HS-5 (cell line): Measurements from ENCODE around the gene IL17D.

Experiments used
- DNase-seq: peaks from one replicate; pipeline ENCODE4 v3.0.0-alpha.2; 2012; ENCODE audit warnings: low read depth

The IL17D gene

DNA sequence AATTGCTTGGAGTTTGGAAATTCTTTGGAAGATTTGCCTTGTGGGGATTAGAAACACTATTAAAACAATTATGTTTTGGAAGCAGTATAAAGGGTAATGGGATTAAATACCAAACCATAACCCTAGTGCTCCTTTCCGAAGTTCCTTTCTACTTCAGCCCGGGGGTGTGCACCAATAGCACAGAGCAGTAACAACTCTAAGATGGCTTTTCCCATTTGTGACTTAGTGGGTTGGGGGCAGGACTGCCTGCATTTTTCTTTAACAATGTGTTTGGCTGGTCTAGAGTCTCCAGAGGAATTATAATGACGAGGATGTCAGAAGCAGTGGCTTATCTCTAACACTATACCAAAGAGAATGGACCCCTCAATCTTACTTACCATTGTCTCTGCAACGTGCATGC lies 11.9 kb upstream of the IL17D start:
- DNase-seq: no peak

- DNase-seq: no peak
These were observed 7.4 kb upstream of the IL17D start for GRCh38 chr13:20696073-20696472.

GRCh38 chr13:20699715-20700114 lies 3.8 kb upstream of the IL17D start:
- no peak for DNase-seq

DNA sequence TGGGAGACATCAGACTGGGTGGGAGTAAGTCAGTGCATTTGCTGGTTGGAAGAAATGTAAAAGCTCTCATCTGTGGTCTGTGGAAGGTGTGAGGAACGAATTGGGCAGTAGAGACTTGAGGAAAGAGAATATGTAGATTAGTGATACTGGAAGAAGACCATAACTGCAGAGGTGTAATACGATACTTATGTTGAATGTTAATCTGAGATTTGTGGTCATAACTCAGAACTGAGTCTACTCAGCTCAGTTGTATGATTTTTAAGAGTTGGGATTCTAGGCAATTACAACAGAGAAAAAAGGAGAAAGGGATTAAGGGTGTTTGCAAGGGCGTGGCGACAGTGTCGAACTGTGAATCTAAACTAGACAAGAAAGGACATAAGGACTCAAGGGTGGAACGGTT lies 3.2 kb upstream of the IL17D start:
- no peak for DNase-seq

DNA sequence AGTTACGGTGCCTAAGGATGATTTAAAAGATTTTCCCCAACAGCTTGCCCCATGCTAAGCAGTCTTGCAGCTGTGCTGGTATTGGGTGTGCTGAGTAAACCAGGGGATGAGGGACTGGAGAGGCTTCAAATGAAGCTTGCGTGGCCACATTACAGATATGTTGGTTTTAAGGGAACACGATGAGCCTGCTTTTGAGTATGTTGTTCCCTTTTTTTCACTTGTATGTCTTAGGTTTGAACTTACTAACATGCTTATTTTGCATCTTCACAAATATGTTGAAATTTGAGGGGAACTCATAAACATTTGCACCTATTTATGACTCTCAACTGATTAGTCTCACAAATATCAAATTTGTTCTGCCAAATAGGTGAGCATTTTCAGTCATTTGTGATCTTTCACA lies 2.0 kb upstream of the IL17D start:
- DNase-seq: no peak

DNA sequence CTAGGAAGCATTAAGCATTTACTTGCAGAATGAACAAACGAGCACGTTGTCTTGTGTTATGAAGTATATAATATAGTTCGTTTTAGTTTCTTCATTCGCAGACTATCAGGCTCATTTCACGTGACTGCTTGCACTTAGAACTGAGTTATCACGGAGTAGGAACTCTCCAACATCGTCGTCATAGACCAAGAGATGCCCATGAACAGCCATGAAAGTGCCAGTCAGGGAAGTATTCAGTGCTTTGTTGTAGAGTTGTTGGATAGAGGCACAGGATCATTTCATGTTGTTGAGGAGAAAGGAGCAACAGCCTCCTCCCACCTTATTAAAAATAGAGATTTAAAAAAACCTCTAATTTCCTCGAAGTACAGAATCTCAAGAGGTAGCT lies 977 bp upstream of the IL17D start:
- no peak for DNase-seq

- DNase-seq: no peak
These were observed 420 bp downstream of the IL17D start for GRCh38 chr13:20703780-20704458.

- no peak for DNase-seq
These were observed 1.1 kb downstream of the IL17D start for GRCh38 chr13:20704459-20705069.

GRCh38 chr13:20706661-20707060 lies 3.2 kb downstream of the IL17D start:
- no peak for DNase-seq

DNA sequence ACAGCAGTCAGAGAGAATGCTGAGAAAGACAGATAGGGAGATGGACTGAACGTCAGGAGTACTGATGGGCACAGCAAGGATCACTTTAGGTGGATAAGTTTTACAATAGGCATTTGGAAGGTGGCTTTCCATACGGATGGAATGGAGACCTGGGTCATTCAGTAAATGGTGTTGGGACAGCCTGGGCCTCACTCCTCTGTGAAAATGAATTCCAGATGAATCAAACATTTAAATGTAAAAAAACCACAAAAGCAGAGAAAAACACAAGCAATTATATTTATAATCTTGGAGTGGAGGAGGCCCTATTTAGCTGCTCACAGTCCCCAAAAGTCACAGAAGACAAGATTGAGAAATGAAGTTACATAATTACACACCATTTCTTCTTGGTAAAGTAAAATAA lies 4.7 kb downstream of the IL17D start:
- no peak for DNase-seq

- DNase-seq: no peak
These were observed 5.9 kb downstream of the IL17D start for GRCh38 chr13:20709369-20709768.

GRCh38 chr13:20709782-20710181 lies 6.3 kb downstream of the IL17D start:
- no peak for DNase-seq

- DNase-seq: no peak
These were observed 8.0 kb downstream of the IL17D start for GRCh38 chr13:20711301-20712044.

DNA sequence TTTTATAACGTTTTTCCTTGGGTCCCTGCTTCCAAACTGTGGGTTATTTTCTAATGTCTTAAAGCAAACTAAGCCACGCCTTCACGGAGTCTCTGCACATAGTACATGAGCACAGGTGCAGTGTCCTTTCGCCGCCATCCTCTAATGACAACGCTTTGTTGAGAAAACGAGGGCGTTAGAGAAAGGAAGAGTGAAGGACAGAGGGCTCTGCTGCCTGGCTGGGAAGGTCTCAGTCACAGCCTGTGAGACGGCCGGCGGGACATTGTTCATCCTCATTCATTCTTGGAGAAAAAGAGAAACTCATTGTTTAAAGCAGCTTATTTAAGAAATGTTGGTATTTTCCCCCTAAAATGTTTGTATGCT lies 9.5 kb downstream of the IL17D start:
- DNase-seq: no peak

DNA sequence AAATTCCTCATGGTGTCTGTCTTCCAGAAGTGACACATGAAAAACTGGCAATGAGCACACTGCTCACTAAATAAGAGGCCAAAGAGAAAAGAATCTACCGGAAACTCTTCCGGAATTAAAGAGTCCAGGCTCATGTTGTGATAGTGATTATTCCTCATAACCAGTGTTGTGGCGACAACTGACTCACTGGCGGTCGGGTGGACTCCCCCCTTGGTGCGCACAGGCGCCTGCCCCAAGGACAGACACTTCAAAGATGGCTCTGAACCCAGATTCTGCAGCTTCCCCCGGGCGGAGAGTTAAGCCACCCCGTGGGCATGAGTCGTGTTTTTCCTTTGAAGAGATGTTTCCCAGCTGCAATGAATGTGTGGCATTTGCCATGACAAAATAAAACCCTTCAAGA lies 10.3 kb downstream of the IL17D start:
- DNase-seq: no peak

- DNase-seq: no peak
These were observed 10.7 kb downstream of the IL17D start for GRCh38 chr13:20714161-20714560.

DNA sequence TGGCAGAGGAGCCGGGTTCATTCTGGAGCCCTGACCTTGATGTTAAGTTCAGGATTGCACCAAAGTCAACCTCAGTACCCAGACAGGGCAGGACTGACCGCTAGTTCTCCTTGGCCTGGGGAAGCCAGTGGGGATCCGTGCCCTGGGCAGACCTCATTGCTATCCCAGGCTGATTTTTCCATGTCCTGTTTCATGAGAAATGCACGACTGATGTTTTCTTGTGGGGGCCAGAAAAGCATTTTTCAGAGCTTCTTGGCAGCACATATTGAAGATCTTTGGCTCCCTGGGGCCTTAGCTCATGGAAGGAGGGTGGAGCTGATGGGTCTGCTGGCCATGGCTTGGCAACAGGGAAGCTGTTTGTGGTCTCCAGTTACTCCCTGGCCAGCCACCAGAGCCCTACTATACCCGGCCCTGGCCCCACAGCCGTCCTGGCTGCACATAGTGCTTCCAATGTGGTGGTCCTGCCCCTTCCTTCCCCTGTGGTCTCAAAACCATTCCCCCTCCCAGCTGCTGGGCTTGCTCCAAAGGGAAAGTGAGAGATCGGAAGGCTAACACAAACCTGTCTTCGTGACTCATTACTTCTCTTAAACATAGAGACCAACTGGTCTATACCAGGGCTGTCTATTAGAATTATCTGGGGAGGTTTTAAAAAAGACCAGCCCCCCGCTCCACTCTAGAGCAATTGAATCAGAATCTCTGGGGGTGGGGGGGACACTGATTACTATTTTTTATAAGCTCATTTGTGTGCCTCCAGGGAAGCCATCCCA lies 11.2 kb downstream of the IL17D start:
- no peak for DNase-seq

DNA sequence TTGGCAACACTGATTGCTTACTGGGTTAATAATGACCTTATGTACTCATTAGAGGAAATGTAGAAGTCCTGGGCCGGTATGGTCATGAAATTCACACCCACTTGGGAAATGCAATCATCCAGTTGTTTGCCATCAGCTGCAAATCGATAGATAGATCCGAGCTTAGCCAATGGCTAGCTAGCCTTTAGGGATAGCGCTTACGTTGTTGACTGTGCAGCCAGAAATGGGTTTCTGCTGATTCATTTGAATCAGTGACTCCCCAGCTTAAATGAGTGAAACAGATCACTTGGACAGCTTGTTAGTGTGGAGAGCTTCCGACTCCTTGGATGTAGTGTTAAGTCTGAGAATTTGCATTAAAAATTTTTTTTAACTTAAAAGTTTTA lies 11.8 kb downstream of the IL17D start:
- DNase-seq: no peak

GRCh38 chr13:20716951-20717350 lies 13.5 kb downstream of the IL17D start:
- DNase-seq: no peak

GRCh38 chr13:20717581-20718542 lies 14.4 kb downstream of the IL17D start:
- no peak for DNase-seq

GRCh38 chr13:20718958-20719566 lies 15.6 kb downstream of the IL17D start:
- DNase-seq: no peak
